ENCODE data around the gene SLN. TPM values are rescaled to one million over a fixed set of nuclear protein-coding genes. Genes with fewer than 3 reads are reported as not detected.

SLN gene
- total RNA-seq, 3 donors from 2014 or later, result not detected

GRCh38 chr11:107659310-107659709 is 52.5 kb downstream of the SLN start:
- H3K9me3 ChIP-seq, result no peaks in the 10 kb centered on the region
- H3K27ac ChIP-seq, result no peak overlapping the region
- no peak for DNase-seq (ENCODE audit: low spot score in 2 of 2)
- H3K27me3 ChIP-seq, result no peaks in the 10 kb centered on the region
- TF ChIP-seq POLR2A (IDR thresholded peaks at IDR 0.05) (no peak), CTCF (IDR thresholded peaks at IDR 0.05) (no peak), POLR2AphosphoS5 (IDR thresholded peaks at IDR 0.05) (no peak)
- intact Hi-C loops (cut with DNase I; ENCODE audit: low total_unique reads), result no loop called here
- H3K4me1 ChIP-seq, result no peaks in the 10 kb centered on the region
- H3K36me3 ChIP-seq, result no peaks in the 10 kb centered on the region
- H3K4me3 ChIP-seq, result no peak overlapping the region

Other genes with a start within 250 kb of the SLN start
- 10 to 100 TPM in 1 of 3 donors, 1 to 10 TPM in 2; 6.2 to 11.4 (median 8.2) TPM for gene ALKBH8, start 146.3 kb downstream of the SLN start, total RNA-seq
- gene ELMOD1, start 120.9 kb downstream of the SLN start, total RNA-seq, result not detected
- gene SLC35F2, start 146.7 kb upstream of the SLN start, total RNA-seq, result 1 to 10 TPM; 5.7 to 6.9 (median 5.8) TPM
- 1 to 10 TPM in 2 of 3 donors, under 1 TPM in 1; 0.98 to 2.2 (median 1.0) TPM for gene RAB39A, start 216.4 kb upstream of the SLN start, total RNA-seq

Data from breast epithelium (tissue), 4 donors.